ENCODE results near the gene UPK2. TPM values are rescaled to one million over a fixed set of nuclear protein-coding genes. Genes with fewer than 3 reads are reported as not detected.

UPK2 gene
- total RNA-seq, 1 experiment from 2014 or later: not detected

DNA sequence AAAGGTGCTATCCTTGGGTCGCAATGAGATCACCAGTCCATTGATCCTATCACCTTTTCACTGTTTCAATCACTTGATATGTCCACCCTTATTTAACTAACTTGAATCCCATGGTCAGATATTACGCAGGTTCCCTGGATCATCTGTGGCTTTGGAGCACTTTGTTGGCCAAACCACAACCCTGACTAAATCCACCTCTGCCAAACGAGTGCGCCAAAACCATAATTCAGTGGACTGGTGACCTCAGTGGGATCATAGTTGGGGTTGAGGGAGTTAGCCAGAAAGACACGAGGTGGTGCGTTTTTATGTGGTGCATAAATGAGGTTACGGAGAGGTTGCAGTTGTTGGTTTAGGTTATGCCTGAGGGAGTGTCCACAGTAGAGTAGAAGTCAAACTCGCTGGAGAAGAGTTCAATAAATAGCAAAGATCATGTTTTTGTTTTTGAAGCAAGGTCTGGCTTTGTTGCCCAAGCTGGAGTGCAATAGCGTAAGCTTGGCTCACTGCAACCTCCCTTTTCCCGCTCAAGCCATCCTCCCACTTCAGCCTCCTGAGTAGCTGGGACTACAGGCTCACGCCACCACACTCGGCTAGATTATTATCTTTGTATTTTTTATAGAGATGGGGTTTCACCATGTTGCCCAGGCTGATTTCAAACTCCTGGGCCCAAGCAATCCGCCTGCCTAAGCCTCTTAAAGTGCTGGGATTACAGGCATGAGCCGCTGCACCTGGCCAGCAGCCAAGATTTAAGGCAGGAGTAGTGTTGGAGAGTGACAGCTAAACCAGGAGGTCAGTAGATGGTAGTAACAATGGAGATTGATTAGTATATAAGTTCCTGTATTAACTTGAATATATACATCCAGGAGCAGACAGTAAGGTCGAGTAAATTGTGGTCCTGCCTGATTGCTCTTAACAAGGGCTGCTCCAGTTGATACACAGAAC lies 19.9 kb downstream of the UPK2 start:
- Mint-ChIP-seq H3K27me3 (ENCODE audit: low read depth) (peaks cover 8% of the 10 kb centered on the region), H3K36me3 (no peaks in the 10 kb centered on the region), H3K4me1 (peaks cover 12% of the 10 kb centered on the region), H3K9me3 (no peaks in the 10 kb centered on the region), H3K27ac (no peak overlapping the region), H3K4me3 (no peak overlapping the region)
- DNase-seq (ENCODE audit: low spot score): no peak
- POLR2A ChIA-PET: no interaction called here
- CTCF ChIA-PET: no interaction called here
- ATAC-seq: no peak
- TF ChIP-seq, protein P1, sequence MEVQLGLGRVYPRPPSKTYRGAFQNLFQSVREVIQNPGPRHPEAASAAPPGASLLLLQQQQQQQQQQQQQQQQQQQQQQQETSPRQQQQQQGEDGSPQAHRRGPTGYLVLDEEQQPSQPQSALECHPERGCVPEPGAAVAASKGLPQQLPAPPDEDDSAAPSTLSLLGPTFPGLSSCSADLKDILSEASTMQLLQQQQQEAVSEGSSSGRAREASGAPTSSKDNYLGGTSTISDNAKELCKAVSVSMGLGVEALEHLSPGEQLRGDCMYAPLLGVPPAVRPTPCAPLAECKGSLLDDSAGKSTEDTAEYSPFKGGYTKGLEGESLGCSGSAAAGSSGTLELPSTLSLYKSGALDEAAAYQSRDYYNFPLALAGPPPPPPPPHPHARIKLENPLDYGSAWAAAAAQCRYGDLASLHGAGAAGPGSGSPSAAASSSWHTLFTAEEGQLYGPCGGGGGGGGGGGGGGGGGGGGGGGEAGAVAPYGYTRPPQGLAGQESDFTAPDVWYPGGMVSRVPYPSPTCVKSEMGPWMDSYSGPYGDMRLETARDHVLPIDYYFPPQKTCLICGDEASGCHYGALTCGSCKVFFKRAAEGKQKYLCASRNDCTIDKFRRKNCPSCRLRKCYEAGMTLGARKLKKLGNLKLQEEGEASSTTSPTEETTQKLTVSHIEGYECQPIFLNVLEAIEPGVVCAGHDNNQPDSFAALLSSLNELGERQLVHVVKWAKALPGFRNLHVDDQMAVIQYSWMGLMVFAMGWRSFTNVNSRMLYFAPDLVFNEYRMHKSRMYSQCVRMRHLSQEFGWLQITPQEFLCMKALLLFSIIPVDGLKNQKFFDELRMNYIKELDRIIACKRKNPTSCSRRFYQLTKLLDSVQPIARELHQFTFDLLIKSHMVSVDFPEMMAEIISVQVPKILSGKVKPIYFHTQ (CRISPR knock-in tag; IDR thresholded peaks at IDR 0.05): no peak
- TF ChIP-seq, protein P2, sequence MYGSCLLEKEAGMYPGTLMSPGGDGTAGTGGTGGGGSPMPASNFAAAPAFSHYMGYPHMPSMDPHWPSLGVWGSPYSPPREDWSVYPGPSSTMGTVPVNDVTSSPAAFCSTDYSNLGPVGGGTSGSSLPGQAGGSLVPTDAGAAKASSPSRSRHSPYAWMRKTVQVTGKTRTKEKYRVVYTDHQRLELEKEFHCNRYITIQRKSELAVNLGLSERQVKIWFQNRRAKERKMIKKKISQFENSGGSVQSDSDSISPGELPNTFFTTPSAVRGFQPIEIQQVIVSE (CRISPR knock-in tag; IDR thresholded peaks at IDR 0.05; ENCODE audit: borderline replicate concordance): no peak
- no peak for TF ChIP-seq NFATC4 (CRISPR knock-in tag; IDR thresholded peaks at IDR 0.05)
- TF ChIP-seq, protein P3, sequence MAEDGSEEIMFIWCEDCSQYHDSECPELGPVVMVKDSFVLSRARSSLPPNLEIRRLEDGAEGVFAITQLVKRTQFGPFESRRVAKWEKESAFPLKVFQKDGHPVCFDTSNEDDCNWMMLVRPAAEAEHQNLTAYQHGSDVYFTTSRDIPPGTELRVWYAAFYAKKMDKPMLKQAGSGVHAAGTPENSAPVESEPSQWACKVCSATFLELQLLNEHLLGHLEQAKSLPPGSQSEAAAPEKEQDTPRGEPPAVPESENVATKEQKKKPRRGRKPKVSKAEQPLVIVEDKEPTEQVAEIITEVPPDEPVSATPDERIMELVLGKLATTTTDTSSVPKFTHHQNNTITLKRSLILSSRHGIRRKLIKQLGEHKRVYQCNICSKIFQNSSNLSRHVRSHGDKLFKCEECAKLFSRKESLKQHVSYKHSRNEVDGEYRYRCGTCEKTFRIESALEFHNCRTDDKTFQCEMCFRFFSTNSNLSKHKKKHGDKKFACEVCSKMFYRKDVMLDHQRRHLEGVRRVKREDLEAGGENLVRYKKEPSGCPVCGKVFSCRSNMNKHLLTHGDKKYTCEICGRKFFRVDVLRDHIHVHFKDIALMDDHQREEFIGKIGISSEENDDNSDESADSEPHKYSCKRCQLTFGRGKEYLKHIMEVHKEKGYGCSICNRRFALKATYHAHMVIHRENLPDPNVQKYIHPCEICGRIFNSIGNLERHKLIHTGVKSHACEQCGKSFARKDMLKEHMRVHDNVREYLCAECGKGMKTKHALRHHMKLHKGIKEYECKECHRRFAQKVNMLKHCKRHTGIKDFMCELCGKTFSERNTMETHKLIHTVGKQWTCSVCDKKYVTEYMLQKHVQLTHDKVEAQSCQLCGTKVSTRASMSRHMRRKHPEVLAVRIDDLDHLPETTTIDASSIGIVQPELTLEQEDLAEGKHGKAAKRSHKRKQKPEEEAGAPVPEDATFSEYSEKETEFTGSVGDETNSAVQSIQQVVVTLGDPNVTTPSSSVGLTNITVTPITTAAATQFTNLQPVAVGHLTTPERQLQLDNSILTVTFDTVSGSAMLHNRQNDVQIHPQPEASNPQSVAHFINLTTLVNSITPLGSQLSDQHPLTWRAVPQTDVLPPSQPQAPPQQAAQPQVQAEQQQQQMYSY (CRISPR knock-in tag; IDR thresholded peaks at IDR 0.05): no peak
- no peak for TF ChIP-seq ESRRA (CRISPR knock-in tag; IDR thresholded peaks at IDR 0.05; ENCODE audit: borderline replicate concordance)

DNA sequence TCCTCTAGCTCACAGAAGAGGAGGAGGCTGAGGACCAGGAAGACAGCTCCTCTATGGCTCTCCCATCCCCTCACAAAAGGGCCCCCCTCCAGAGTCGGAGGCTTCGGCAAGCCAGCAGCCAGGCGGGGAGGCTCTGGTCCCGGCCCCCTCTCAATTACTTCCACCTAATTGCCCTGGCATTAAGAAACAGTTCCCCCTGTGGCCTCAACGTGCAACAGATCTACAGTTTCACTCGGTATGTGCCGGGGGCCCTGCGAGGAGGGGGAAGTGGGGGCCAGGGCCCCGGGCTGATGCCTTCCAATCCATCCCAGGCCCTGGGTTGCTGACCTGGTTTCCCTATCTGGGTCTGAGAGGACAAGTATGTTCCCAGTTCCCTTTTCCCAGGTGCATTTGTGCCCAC lies 23.3 kb downstream of the UPK2 start:
- DNase-seq (ENCODE audit: low spot score): peak; percentile 41
- no peak overlapping the region for H3K27ac Mint-ChIP-seq
- peaks cover 9% of the 10 kb centered on the region for H3K27me3 Mint-ChIP-seq (ENCODE audit: low read depth)
- ChIA-PET POLR2A (no interaction called here), CTCF (interaction anchor here (0.5 to 1.1 kb wide), 3 partner anchors 14 to 337 kb away, joined by 3 to 4 read pairs (median 3); no protein-coding TSS in a partner anchor)
- H3K4me3 Mint-ChIP-seq: no peak overlapping the region
- H3K4me1 Mint-ChIP-seq: peaks cover 12% of the 10 kb centered on the region
- H3K36me3 Mint-ChIP-seq: no peaks in the 10 kb centered on the region
- H3K9me3 Mint-ChIP-seq: no peaks in the 10 kb centered on the region
- peak; percentile 68 for ATAC-seq
- TF ChIP-seq, protein P4, sequence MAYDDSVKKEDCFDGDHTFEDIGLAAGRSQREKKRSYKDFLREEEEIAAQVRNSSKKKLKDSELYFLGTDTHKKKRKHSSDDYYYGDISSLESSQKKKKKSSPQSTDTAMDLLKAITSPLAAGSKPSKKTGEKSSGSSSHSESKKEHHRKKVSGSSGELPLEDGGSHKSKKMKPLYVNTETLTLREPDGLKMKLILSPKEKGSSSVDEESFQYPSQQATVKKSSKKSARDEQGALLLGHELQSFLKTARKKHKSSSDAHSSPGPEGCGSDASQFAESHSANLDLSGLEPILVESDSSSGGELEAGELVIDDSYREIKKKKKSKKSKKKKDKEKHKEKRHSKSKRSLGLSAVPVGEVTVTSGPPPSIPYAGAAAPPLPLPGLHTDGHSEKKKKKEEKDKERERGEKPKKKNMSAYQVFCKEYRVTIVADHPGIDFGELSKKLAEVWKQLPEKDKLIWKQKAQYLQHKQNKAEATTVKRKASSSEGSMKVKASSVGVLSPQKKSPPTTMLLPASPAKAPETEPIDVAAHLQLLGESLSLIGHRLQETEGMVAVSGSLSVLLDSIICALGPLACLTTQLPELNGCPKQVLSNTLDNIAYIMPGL (CRISPR knock-in tag; IDR thresholded peaks at IDR 0.05): no peak
- no peak for TF ChIP-seq JUN (CRISPR knock-in tag; IDR thresholded peaks at IDR 0.05)
- TF ChIP-seq OVOL2 (CRISPR knock-in tag; IDR thresholded peaks at IDR 0.05; ENCODE audit: borderline replicate concordance): no peak
- TF ChIP-seq SOX15 (CRISPR knock-in tag; IDR thresholded peaks at IDR 0.05): no peak
- TF ChIP-seq, protein P5, sequence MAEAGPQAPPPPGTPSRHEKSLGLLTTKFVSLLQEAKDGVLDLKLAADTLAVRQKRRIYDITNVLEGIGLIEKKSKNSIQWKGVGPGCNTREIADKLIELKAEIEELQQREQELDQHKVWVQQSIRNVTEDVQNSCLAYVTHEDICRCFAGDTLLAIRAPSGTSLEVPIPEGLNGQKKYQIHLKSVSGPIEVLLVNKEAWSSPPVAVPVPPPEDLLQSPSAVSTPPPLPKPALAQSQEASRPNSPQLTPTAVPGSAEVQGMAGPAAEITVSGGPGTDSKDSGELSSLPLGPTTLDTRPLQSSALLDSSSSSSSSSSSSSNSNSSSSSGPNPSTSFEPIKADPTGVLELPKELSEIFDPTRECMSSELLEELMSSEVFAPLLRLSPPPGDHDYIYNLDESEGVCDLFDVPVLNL (CRISPR knock-in tag; IDR thresholded peaks at IDR 0.05; ENCODE audit: borderline replicate concordance, low read depth): no peak
- TF ChIP-seq, protein P6, sequence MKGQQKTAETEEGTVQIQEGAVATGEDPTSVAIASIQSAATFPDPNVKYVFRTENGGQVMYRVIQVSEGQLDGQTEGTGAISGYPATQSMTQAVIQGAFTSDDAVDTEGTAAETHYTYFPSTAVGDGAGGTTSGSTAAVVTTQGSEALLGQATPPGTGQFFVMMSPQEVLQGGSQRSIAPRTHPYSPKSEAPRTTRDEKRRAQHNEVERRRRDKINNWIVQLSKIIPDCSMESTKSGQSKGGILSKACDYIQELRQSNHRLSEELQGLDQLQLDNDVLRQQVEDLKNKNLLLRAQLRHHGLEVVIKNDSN (CRISPR knock-in tag; IDR thresholded peaks at IDR 0.05): no peak
- TF ChIP-seq CREB1 (CRISPR knock-in tag; IDR thresholded peaks at IDR 0.05): no peak
- TF ChIP-seq, protein P7, sequence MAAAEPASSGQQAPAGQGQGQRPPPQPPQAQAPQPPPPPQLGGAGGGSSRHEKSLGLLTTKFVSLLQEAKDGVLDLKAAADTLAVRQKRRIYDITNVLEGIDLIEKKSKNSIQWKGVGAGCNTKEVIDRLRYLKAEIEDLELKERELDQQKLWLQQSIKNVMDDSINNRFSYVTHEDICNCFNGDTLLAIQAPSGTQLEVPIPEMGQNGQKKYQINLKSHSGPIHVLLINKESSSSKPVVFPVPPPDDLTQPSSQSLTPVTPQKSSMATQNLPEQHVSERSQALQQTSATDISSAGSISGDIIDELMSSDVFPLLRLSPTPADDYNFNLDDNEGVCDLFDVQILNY (CRISPR knock-in tag; IDR thresholded peaks at IDR 0.05): no peak
- TF ChIP-seq NR3C1 (CRISPR knock-in tag; conservative IDR thresholded peaks at IDR 0.05; ENCODE audit: low read depth): no peak
- TF ChIP-seq NR1H2 (CRISPR knock-in tag; IDR thresholded peaks at IDR 0.05): no peak
- TF ChIP-seq, protein P8, sequence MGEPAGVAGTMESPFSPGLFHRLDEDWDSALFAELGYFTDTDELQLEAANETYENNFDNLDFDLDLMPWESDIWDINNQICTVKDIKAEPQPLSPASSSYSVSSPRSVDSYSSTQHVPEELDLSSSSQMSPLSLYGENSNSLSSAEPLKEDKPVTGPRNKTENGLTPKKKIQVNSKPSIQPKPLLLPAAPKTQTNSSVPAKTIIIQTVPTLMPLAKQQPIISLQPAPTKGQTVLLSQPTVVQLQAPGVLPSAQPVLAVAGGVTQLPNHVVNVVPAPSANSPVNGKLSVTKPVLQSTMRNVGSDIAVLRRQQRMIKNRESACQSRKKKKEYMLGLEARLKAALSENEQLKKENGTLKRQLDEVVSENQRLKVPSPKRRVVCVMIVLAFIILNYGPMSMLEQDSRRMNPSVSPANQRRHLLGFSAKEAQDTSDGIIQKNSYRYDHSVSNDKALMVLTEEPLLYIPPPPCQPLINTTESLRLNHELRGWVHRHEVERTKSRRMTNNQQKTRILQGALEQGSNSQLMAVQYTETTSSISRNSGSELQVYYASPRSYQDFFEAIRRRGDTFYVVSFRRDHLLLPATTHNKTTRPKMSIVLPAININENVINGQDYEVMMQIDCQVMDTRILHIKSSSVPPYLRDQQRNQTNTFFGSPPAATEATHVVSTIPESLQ (CRISPR knock-in tag; IDR thresholded peaks at IDR 0.05): no peak
- TF ChIP-seq NR2C2 (CRISPR knock-in tag; IDR thresholded peaks at IDR 0.05): no peak
- no peak for TF ChIP-seq GABPB1 (CRISPR knock-in tag; IDR thresholded peaks at IDR 0.05)
